Loucy (cell line): ENCODE measurements around the gene GATA1.

Experiments used
- H2AFZ ChIP-seq: fragments of 200-600 bp; sonication (generic); 2 replicates; pipeline ENCODE4 v1.6.0; 2016; ENCODE audit warnings: antibody characterized with exemption, mild to moderate bottlenecking, low read length, moderate library complexity
- H3F3A ChIP-seq: fragments of 200-600 bp; 2 replicates; pipeline ENCODE4 v1.6.0; 2016; ENCODE audit warnings: antibody characterized with exemption, low read depth, mild to moderate bottlenecking
- H3K27me3 ChIP-seq: fragments of 200-600 bp; sonication (generic); 2 replicates; pipeline ENCODE4 v1.6.1; 2014; ENCODE audit warnings: low read length, mild to moderate bottlenecking; ENCODE audit not compliant: insufficient read depth, poor library complexity, severe bottlenecking
- H3K36me3 ChIP-seq: fragments of 200-600 bp; sonication (generic); 2 replicates; pipeline ENCODE4 v1.6.1; 2016; ENCODE audit warnings: low read length; ENCODE audit not compliant: insufficient read depth
- H3K4me1 ChIP-seq: fragments of 200-600 bp; sonication (generic); 2 replicates; pipeline ENCODE4 v1.5.1; 2014; ENCODE audit warnings: low read length, mild to moderate bottlenecking; ENCODE audit not compliant: insufficient read depth, poor library complexity, severe bottlenecking
- H3K4me2 ChIP-seq: fragments of 200-600 bp; sonication (generic); 2 replicates; pipeline ENCODE4 v1.6.0; 2014; ENCODE audit warnings: antibody characterized with exemption, low read length, low read depth, mild to moderate bottlenecking; ENCODE audit not compliant: poor library complexity, severe bottlenecking
- H3K4me3 ChIP-seq: fragments of 200-600 bp; sonication (generic); 2 replicates; pipeline ENCODE4 v1.5.1; 2014; ENCODE audit warnings: low read length, mild to moderate bottlenecking, mixed read lengths; ENCODE audit not compliant: poor library complexity, severe bottlenecking
- H3K79me2 ChIP-seq: fragments of 200-600 bp; sonication (generic); 2 replicates; pipeline ENCODE4 v1.6.1; 2014; ENCODE audit warnings: low read length; ENCODE audit not compliant: insufficient read depth
- H3K9ac ChIP-seq: fragments of 200-600 bp; sonication (generic); 2 replicates; pipeline ENCODE4 v1.6.0; 2014; ENCODE audit warnings: mild to moderate bottlenecking, low read depth, low read length, moderate library complexity; ENCODE audit not compliant: poor library complexity, severe bottlenecking
- H3K9me2 ChIP-seq: fragments of 200-600 bp; sonication (generic); replicated peaks from 2 replicates; pipeline ENCODE4 v1.6.1; 2016; ENCODE audit warnings: low read depth, low read length, mixed read lengths
- H3K9me3 ChIP-seq: fragments of 200-600 bp; sonication (generic); 2 replicates; pipeline ENCODE4 v1.6.1; 2014; ENCODE audit warnings: mild to moderate bottlenecking, antibody characterized with exemption, low read length, low read depth; ENCODE audit not compliant: insufficient read depth
- H4K20me1 ChIP-seq: fragments of 200-600 bp; sonication (generic); 2 replicates; pipeline ENCODE4 v1.6.0; 2014; ENCODE audit warnings: antibody characterized with exemption, low read length, mild to moderate bottlenecking; ENCODE audit not compliant: insufficient read depth, poor library complexity, severe bottlenecking
- EZH2phosphoT487 ChIP-seq: fragments of 200-600 bp; IDR thresholded peaks from 2 replicates; pipeline ENCODE4 v1.6.1; 2018; ENCODE audit warnings: antibody characterized with exemption, mild to moderate bottlenecking, moderate library complexity, borderline replicate concordance
- TF ChIP-seq, protein P1 (sequence below): fragments of 200-600 bp; sonication (generic); conservative IDR thresholded peaks from 2 replicates; pipeline ENCODE4 v1.5.1; 2014; ENCODE audit warnings: mild to moderate bottlenecking, antibody characterized with exemption, low read length

Gene GATA1

DNA sequence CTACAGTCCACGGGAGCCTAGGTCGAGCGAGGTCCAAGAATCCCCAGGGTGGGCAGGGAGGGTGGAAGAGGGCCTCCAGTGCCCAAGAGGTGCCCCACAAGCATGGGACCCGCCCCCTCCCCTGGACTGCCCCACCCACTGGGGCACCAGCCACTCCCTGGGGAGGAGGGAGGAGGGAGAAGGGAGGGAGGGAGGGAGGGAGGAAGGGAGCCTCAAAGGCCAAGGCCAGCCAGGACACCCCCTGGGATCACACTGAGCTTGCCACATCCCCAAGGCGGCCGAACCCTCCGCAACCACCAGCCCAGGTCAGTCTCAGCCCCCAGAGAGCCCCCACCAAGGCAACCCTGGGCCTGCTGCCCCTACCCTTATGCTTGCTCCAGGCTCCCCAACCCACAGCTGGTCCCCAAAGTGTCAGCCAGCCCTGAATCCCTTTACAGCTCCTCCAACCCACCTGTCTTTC lies at the start of gene GATA1:
Gene GATA1 (plus strand): TSS at position 250 of the 460 bp plus-strand sequence. CDS start 4,520 bp downstream, outside the sequence.
- TF ChIP-seq EZH2phosphoT487 = no peak
- TF ChIP-seq, protein P1, sequence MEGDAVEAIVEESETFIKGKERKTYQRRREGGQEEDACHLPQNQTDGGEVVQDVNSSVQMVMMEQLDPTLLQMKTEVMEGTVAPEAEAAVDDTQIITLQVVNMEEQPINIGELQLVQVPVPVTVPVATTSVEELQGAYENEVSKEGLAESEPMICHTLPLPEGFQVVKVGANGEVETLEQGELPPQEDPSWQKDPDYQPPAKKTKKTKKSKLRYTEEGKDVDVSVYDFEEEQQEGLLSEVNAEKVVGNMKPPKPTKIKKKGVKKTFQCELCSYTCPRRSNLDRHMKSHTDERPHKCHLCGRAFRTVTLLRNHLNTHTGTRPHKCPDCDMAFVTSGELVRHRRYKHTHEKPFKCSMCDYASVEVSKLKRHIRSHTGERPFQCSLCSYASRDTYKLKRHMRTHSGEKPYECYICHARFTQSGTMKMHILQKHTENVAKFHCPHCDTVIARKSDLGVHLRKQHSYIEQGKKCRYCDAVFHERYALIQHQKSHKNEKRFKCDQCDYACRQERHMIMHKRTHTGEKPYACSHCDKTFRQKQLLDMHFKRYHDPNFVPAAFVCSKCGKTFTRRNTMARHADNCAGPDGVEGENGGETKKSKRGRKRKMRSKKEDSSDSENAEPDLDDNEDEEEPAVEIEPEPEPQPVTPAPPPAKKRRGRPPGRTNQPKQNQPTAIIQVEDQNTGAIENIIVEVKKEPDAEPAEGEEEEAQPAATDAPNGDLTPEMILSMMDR = no peak
- no peaks in the 10 kb centered on the region for H3K27me3 ChIP-seq
- H3K4me2 ChIP-seq = no peak within 1 kb of the TSS
- H3K9me2 ChIP-seq = no peaks in the 10 kb centered on the region
- no peaks in the 10 kb centered on the region for H3K36me3 ChIP-seq
- no peaks in the 10 kb centered on the region for H4K20me1 ChIP-seq
- no peaks in the 10 kb centered on the region for H3F3A ChIP-seq
- H2AFZ ChIP-seq = no peak within 1 kb of the TSS
- H3K9me3 ChIP-seq = no peaks in the 10 kb centered on the region
- H3K9ac ChIP-seq = no peak within 1 kb of the TSS
- H3K79me2 ChIP-seq = no peaks in the 10 kb centered on the region
- no peaks in the 10 kb centered on the region for H3K4me1 ChIP-seq
- no peak within 1 kb of the TSS for H3K4me3 ChIP-seq

DNA sequence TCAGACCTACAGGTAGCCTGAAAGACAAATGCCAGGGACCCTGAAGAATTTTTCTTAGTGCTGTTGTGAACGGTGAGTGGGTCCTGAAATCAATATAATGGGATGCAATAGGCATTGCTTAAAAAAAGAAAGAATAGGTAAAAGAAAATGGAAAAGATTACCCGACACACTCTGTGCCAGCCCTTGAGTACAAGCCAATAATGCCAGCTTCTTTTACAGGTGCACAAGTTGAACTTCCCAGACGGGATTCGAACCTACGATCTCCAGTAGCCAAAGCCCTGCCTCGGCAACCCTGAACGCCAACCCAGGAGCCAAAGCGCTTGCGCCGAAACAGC lies 49.5 kb upstream of the GATA1 start:
- H3F3A ChIP-seq = no peaks in the 10 kb centered on the region
- no peaks in the 10 kb centered on the region for H4K20me1 ChIP-seq
- H2AFZ ChIP-seq = peak overlapping the region; percentile 74
- H3K27me3 ChIP-seq = no peaks in the 10 kb centered on the region
- H3K9me2 ChIP-seq = no peaks in the 10 kb centered on the region
- H3K9ac ChIP-seq = peak overlapping the region; percentile 74
- peaks cover 6% of the 10 kb centered on the region; the same call in 1 of the 2 replicates for H3K79me2 ChIP-seq
- no peaks in the 10 kb centered on the region for H3K9me3 ChIP-seq
- no peaks in the 10 kb centered on the region for H3K36me3 ChIP-seq
- peaks cover 6% of the 10 kb centered on the region for H3K4me1 ChIP-seq
- TF ChIP-seq, protein P1 = no peak
- TF ChIP-seq EZH2phosphoT487 = no peak
- peak overlapping the region; percentile 85 for H3K4me2 ChIP-seq
- peak overlapping the region; percentile 77 for H3K4me3 ChIP-seq

DNA sequence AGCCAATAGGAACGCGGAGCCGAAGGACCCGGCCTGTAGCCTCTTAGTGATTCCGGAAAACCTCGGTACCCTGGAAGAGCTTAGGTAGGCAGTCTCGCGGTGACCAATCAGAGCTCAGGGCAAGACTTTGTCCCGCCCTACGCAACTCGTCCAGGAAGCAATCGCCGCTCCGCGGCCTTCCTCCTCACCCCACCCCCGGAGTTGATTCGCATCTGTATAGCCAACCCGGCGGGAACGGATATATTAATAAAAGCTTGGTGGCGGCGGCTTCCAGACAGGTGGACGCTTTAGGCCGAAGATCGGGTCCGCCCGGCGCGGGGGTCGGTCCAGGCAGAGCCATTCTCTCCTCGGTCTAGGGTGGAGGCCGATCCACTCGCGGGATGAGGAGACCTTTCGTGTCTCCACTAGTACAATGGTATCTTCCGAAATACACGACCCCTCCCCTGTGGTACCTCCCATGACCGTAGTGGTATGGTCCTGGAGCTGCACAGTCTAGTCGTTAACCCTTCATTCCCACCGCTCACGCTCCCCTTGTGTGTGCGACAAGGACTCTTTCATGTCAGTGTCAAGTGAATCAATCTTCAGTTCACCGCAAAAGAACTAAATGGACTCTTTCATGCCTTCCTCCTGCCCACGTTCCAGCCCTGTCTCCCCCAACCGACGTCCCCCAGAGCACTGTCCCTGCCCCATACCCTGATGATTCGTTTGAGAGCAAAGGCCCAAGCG lies 49.0 kb upstream of the GATA1 start:
- Histone ChIP-seq H3K4me1 (peaks cover 6% of the 10 kb centered on the region), H3K27me3 (no peaks in the 10 kb centered on the region), H3K9me2 (no peaks in the 10 kb centered on the region), H3K79me2 (peaks cover 6% of the 10 kb centered on the region; the same call in 1 of the 2 replicates), H3K9ac (peak overlapping the region; percentile 88), H3K36me3 (no peaks in the 10 kb centered on the region), H2AFZ (peak overlapping the region; percentile 73; the same call in 1 of the 2 replicates), H4K20me1 (no peaks in the 10 kb centered on the region), H3K9me3 (no peaks in the 10 kb centered on the region), H3K4me2 (peak overlapping the region; percentile 90), H3F3A (no peaks in the 10 kb centered on the region), H3K4me3 (peak overlapping the region; percentile 77)
- TF ChIP-seq, protein P1 = no peak
- no peak for TF ChIP-seq EZH2phosphoT487
